Pancreas (tissue), 10 donors: ENCODE data around the gene SGMS1. TPM values are rescaled to one million over a fixed set of nuclear protein-coding genes. Genes with fewer than 3 reads are reported as not detected.

ENCODE experiments used
- ATAC-seq, 4 donors: fragments of 200-7000 bp; cut with Tn5 transposase; one replicate each; pipeline versions ENCODE4 v1.8.0 to v1.9.1; 2020; ENCODE audit warnings: mild to moderate bottlenecking in 4 of 4, moderate library complexity in 4 of 4
- DNase-seq, 6 donors: peaks; one replicate each; pipeline ENCODE4 v3.0.0-alpha.2; 2020
- FAIRE-seq: peaks from 2 replicates; lab custom pipeline; 2012; peaks lifted over from hg19 to GRCh38; lab: Jason Lieb, UNC
- H3K27ac ChIP-seq, 4 donors: fragments of 200-600 bp; sonication (generic); 1 replicate in 3 of 4; 2 replicates in 1 of 4; pipeline versions ENCODE4 v1.5.0 to v1.8.0; 2020
- H3K27me3 ChIP-seq, 4 donors: fragments of 200-600 bp; one replicate each; pipeline ENCODE4 v1.8.0; 2021
- H3K36me3 ChIP-seq, 3 donors: fragments of 200-600 bp; sonication (generic) in 1 of 3; one replicate each; pipeline versions ENCODE4 v1.5.0 to v1.8.0; 2020 to 2021
- H3K4me1 ChIP-seq, 3 donors: fragments of 200-600 bp; one replicate each; pipeline ENCODE4 v1.8.0; 2021
- H3K4me3 ChIP-seq, 4 donors: fragments of 200-600 bp; sonication (generic) in 2 of 4; one replicate each; pipeline versions ENCODE4 v1.5.0 to v1.8.0; 2020 to 2021
- H3K9me3 ChIP-seq, 4 donors: fragments of 200-600 bp; one replicate each; pipeline ENCODE4 v1.8.0; 2021
- CTCF ChIP-seq, 4 donors: fragments of 200-600 bp; sonication (generic) in 3 of 4; IDR thresholded peaks; one replicate each; pipeline versions ENCODE4 v1.5.0 to v1.8.0; 2021; ENCODE audit warnings: antibody characterized with exemption in 4 of 4
- WGBS, 2 donors: extraction: QIAGEN DNeasy Blood & Tissue Kit; methylation state at CpG; one replicate each; pipeline ENCODE4 v1.1.7; 2013; 5-methylcytosine and 5-hydroxymethylcytosine counted together
- intact Hi-C, 3 donors: fragments of 100-400 bp; cut with DNase I; formaldehyde crosslinking; loops; one replicate each; pipeline versions ENCODE4 v1.11.1 to v1.14.2; 2022
- polyA plus RNA-seq, 2 donors: library from polyadenylated mRNA; stranded (reverse); fragments of 200-250 nt; gene quantifications; one replicate each; pipeline ENCODE4 v1.2.3, GENCODE V29; 2013
- total RNA-seq, 6 donors: library from RNA; stranded (reverse); fragmentation: NEBNext Ultra II Directional in 4 of 6; extraction: Animal tissue kit (Norgen Biotek cat#: 25700) in 4 of 6; gene quantifications; one replicate each; pipeline versions ENCODE4 v1.2.1 to v1.2.4, GENCODE V29; 2021 to 2023
- donor health status: healthy with polysubstance abuse.
- donor health status: DM: no; HTN: no; CAD: no; lungs with moderate emphysema.
- donor health status: DM: no; HTN: no; CAD: no.
- donor health status: control.
- donor health status: control.
- donor health status: Bipolar disorder and iron deficiency.
- donor health status: DM: yes; HTN: yes; CAD: no.
- donor health status: DM: no; HTN: no; CAD: no.
- donor health status: DM: no; HTN: no; CAD: no.
- donor health status: DM: yes; HTN: yes; CAD: no.

The SGMS1 gene
- total and polyA plus RNA-seq, 8 donors: 4.8 to 21.6 (median 13.2) TPM

GRCh38 chr10:50393784-50394467 lies 229.8 kb downstream of the SGMS1 start:
- DNase-seq (no peak), FAIRE-seq (no peak), ATAC-seq (peak; percentile 44 to 69 (median 62))
- Histone ChIP-seq H3K9me3 (no peaks in the 10 kb centered on the region), H3K36me3 (no peaks in the 10 kb centered on the region), H3K27me3 (no peaks in the 10 kb centered on the region), H3K27ac (no peak overlapping the region), H3K4me1 (peaks cover 14 to 26% (median 15%) of the 10 kb centered on the region in 3 donors), H3K4me3 (no peak overlapping the region)
- no peak for TF ChIP-seq CTCF (IDR thresholded peaks at IDR 0.05)
- 63 to 75% methylated on average over 6 of the region's 6 CpGs for WGBS, 2 donors
- intact Hi-C loops: no loop called here

- no peak for FAIRE-seq
- Histone ChIP-seq H3K36me3 (no peaks in the 10 kb centered on the region), H3K4me1 (peaks cover 14 to 20% (median 15%) of the 10 kb centered on the region in 3 donors), H3K4me3 (no peak overlapping the region), H3K9me3 (no peaks in the 10 kb centered on the region), H3K27me3 (no peaks in the 10 kb centered on the region), H3K27ac (no peak overlapping the region)
- no peak for ATAC-seq
- no peak for TF ChIP-seq CTCF (IDR thresholded peaks at IDR 0.05)
- 81 to 86% methylated on average over 6 of the region's 6 CpGs for WGBS, 2 donors
- intact Hi-C loops: no loop called here
- no peak for DNase-seq
Measured at GRCh38 chr10:50392966-50393718, 230.6 kb downstream of the SGMS1 start.

- ATAC-seq: no peak
- Histone ChIP-seq H3K36me3 (no peaks in the 10 kb centered on the region), H3K27ac (no peak overlapping the region), H3K4me1 (peaks cover 14 to 20% (median 15%) of the 10 kb centered on the region in 3 donors), H3K4me3 (no peak overlapping the region), H3K27me3 (no peaks in the 10 kb centered on the region), H3K9me3 (no peaks in the 10 kb centered on the region)
- FAIRE-seq: no peak
- intact Hi-C loops: no loop called here
- WGBS, 2 donors: 84 to 85% methylated on average over 5 of the region's 5 CpGs
- no peak for TF ChIP-seq CTCF (IDR thresholded peaks at IDR 0.05)
- DNase-seq: no peak
Measured at GRCh38 chr10:50392426-50392825, 231.3 kb downstream of the SGMS1 start.

- no peak for TF ChIP-seq CTCF (IDR thresholded peaks at IDR 0.05)
- ATAC-seq (no peak), FAIRE-seq (no peak), DNase-seq (no peak)
- 76 to 83% methylated on average over 2 of the region's 2 CpGs for WGBS, 2 donors
- Histone ChIP-seq H3K27ac (no peak overlapping the region), H3K27me3 (no peaks in the 10 kb centered on the region), H3K4me1 (peaks cover 4 to 15% (median 9%) of the 10 kb centered on the region in 3 donors), H3K36me3 (no peaks in the 10 kb centered on the region), H3K4me3 (no peak overlapping the region), H3K9me3 (no peaks in the 10 kb centered on the region)
- intact Hi-C loops: no loop called here
Measured at GRCh38 chr10:50390302-50390701, 233.5 kb downstream of the SGMS1 start.

DNA sequence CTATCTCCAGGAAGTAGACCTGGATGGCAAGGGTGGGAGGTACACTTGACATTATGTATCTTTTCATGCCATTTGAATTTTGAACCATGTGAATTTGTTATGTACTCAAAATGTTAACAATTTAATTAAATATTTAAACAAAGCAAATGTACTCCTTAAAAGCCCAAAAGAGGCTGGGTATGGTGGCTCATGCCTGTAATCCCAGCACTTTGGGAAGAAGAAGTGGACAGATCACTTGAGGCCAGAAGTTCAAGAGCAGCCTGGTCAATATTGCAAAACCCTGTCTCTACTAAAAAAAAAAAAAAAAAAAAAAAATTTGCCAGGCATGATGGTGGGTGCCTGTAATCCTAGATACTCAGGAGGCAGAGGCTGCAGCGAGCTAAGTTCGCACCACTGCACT lies 235.6 kb downstream of the SGMS1 start:
- 98 to 100% methylated on average over 2 of the region's 2 CpGs for WGBS, 2 donors
- FAIRE-seq: no peak
- H3K36me3 ChIP-seq: no peaks in the 10 kb centered on the region
- no peak for TF ChIP-seq CTCF (IDR thresholded peaks at IDR 0.05)
- intact Hi-C loops: no loop called here
- no peaks in the 10 kb centered on the region for H3K4me1 ChIP-seq
- H3K9me3 ChIP-seq: no peaks in the 10 kb centered on the region
- no peak overlapping the region for H3K4me3 ChIP-seq
- no peak for DNase-seq
- H3K27me3 ChIP-seq: no peaks in the 10 kb centered on the region
- no peak for ATAC-seq
- no peak overlapping the region for H3K27ac ChIP-seq
